ENCODE data around the gene GRK6.

GRCh38 chr5:177490311-177490991 lies 64.0 kb downstream of the GRK6 start:
- TF ChIP-seq, protein P1, sequence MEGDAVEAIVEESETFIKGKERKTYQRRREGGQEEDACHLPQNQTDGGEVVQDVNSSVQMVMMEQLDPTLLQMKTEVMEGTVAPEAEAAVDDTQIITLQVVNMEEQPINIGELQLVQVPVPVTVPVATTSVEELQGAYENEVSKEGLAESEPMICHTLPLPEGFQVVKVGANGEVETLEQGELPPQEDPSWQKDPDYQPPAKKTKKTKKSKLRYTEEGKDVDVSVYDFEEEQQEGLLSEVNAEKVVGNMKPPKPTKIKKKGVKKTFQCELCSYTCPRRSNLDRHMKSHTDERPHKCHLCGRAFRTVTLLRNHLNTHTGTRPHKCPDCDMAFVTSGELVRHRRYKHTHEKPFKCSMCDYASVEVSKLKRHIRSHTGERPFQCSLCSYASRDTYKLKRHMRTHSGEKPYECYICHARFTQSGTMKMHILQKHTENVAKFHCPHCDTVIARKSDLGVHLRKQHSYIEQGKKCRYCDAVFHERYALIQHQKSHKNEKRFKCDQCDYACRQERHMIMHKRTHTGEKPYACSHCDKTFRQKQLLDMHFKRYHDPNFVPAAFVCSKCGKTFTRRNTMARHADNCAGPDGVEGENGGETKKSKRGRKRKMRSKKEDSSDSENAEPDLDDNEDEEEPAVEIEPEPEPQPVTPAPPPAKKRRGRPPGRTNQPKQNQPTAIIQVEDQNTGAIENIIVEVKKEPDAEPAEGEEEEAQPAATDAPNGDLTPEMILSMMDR (IDR thresholded peaks at IDR 0.05): no peak
- no peak for TF ChIP-seq EP300 (IDR thresholded peaks at IDR 0.05)

All from tibial nerve (tissue), 4 donors.